HG02970 (cell line): ENCODE data around the gene DIS3L2.
"Not testable (repeated sequence)": the region's sequence is repeated elsewhere in the genome, so short reads cannot be mapped to it uniquely, and the experiment has no call there.

Source experiments
- ATAC-seq: cut with Tn5 transposase; IDR thresholded peaks from one replicate; pipeline ENCODE4 v1.9.1; 2021; ENCODE audit warnings: mild to moderate bottlenecking, moderate library complexity, moderate number of reproducible peaks; ENCODE audit not compliant: unreplicated experiment, low FRiP score

DIS3L2 gene

GRCh38 chr2:232315049-232315922 lies 353.8 kb downstream of the DIS3L2 start:
- peak; percentile 75 for ATAC-seq

- ATAC-seq = no peak
Observed at GRCh38 chr2:232315923-232316299, 354.4 kb downstream of the DIS3L2 start.

GRCh38 chr2:232316461-232317330 lies 355.2 kb downstream of the DIS3L2 start:
- no peak for ATAC-seq

GRCh38 chr2:232318169-232318855 lies 356.8 kb downstream of the DIS3L2 start:
- ATAC-seq = no peak

- no peak for ATAC-seq
Observed at GRCh38 chr2:232319067-232319802, 357.7 kb downstream of the DIS3L2 start.

GRCh38 chr2:232319803-232320442 lies 358.4 kb downstream of the DIS3L2 start:
- ATAC-seq = no peak

GRCh38 chr2:232320443-232320803 lies 358.9 kb downstream of the DIS3L2 start:
- no peak for ATAC-seq

- no peak for ATAC-seq
Observed at GRCh38 chr2:232321156-232321816, 359.8 kb downstream of the DIS3L2 start.

- no peak for ATAC-seq
Observed at GRCh38 chr2:232321817-232322559, 360.5 kb downstream of the DIS3L2 start.

GRCh38 chr2:232322560-232323327 lies 361.2 kb downstream of the DIS3L2 start:
- ATAC-seq = no peak

GRCh38 chr2:232323328-232323650 lies 361.8 kb downstream of the DIS3L2 start:
- ATAC-seq = no peak

- not testable (repeated sequence) for ATAC-seq
Observed at GRCh38 chr2:232323967-232324366, 362.5 kb downstream of the DIS3L2 start.

GRCh38 chr2:232324778-232325177 lies 363.3 kb downstream of the DIS3L2 start:
- no peak for ATAC-seq

GRCh38 chr2:232325324-232326273 lies 364.1 kb downstream of the DIS3L2 start:
- ATAC-seq = no peak

- not testable (repeated sequence) for ATAC-seq
Observed at GRCh38 chr2:232326274-232327104, 365.0 kb downstream of the DIS3L2 start.
